Stimulated activated naive CD8-positive, alpha-beta T cell treated with anti-CD3 and anti-CD28 coated beads, Interleukin-15, amount 100 ng/mL, for 72 hours (primary cell): ENCODE measurements around the gene C2orf81.

Experiments
- ATAC-seq: fragments of 150-1000 bp; cut with Tn5 transposase; 2 replicates; pipeline ENCODE4 v1.10.0; 2021; ENCODE audit warnings: mild to moderate bottlenecking, moderate library complexity
- DNase-seq, 2 donors: peaks; one replicate each; pipeline ENCODE4 v3.0.0; 2021 to 2022
- H3K27ac Mint-ChIP-seq, 2 donors: one replicate each; pipeline ENCODE4 v1.8.0; 2022; ENCODE audit warnings: mild to moderate bottlenecking in 2 of 2, mixed read lengths in 2 of 2, moderate library complexity in 2 of 2
- H3K27me3 Mint-ChIP-seq: one replicate; pipeline ENCODE4 v1.8.0; 2022; ENCODE audit warnings: mixed read lengths
- H3K4me1 Mint-ChIP-seq: one replicate; pipeline ENCODE4 v1.8.0; 2022; ENCODE audit warnings: mild to moderate bottlenecking, mixed read lengths
- H3K4me3 Mint-ChIP-seq, 2 donors: one replicate each; pipeline ENCODE4 v1.8.0; 2022; ENCODE audit warnings: mild to moderate bottlenecking in 2 of 2, mixed read lengths in 2 of 2, moderate library complexity in 1 of 2
- H3K9me3 Mint-ChIP-seq, 2 donors: one replicate each; pipeline ENCODE4 v1.8.0; 2022; ENCODE audit warnings: mixed read lengths in 2 of 2

C2orf81 gene

GRCh38 chr2:74368499-74368898, 52.9 kb downstream of the C2orf81 start:
- no peak overlapping the region for H3K4me3 Mint-ChIP-seq
- ATAC-seq (no peak), DNase-seq (no peak)
- H3K4me1 Mint-ChIP-seq, result no peaks in the 10 kb centered on the region
- H3K27ac Mint-ChIP-seq, result peak overlapping the region; percentile 18 to 77
- no peaks in the 10 kb centered on the region for H3K27me3 Mint-ChIP-seq
- H3K9me3 Mint-ChIP-seq, result no peaks in the 10 kb centered on the region

GRCh38 chr2:74367789-74368188, 53.6 kb downstream of the C2orf81 start:
- no peaks in the 10 kb centered on the region for H3K9me3 Mint-ChIP-seq

DNA sequence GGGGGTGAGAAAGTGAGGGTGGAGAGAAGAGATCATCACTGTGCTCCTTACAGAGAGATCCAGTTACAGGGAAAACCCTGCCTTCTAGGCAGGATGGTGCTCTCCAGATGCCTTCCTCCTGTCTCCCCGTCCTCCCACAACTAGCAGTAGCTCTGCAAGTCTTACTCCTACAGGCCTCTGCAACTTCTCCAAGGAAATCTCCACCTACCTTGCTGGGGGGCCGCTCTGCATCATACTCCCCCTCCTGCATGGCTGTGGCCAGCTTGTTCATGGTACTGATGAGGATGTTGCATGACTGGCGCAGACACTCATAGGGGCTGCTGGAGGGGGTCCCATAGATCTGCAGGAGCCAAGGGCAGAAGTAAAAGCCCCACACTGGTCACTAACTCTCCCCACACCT, 55.4 kb downstream of the C2orf81 start:
- DNase-seq (no peak), ATAC-seq (no peak)
- no peak overlapping the region for H3K27ac Mint-ChIP-seq
- H3K4me3 Mint-ChIP-seq, result no peak overlapping the region
- no peaks in the 10 kb centered on the region for H3K27me3 Mint-ChIP-seq
- H3K4me1 Mint-ChIP-seq, result no peaks in the 10 kb centered on the region
- no peaks in the 10 kb centered on the region for H3K9me3 Mint-ChIP-seq

More at GRCh38 chr2:74367789-74368188, 53.6 kb downstream of the C2orf81 start:
- H3K27me3 Mint-ChIP-seq, result no peaks in the 10 kb centered on the region
- no peak overlapping the region for H3K4me3 Mint-ChIP-seq
- ATAC-seq (no peak), DNase-seq (no peak)
- H3K4me1 Mint-ChIP-seq, result no peaks in the 10 kb centered on the region
- H3K27ac Mint-ChIP-seq, result no peak overlapping the region

DNA sequence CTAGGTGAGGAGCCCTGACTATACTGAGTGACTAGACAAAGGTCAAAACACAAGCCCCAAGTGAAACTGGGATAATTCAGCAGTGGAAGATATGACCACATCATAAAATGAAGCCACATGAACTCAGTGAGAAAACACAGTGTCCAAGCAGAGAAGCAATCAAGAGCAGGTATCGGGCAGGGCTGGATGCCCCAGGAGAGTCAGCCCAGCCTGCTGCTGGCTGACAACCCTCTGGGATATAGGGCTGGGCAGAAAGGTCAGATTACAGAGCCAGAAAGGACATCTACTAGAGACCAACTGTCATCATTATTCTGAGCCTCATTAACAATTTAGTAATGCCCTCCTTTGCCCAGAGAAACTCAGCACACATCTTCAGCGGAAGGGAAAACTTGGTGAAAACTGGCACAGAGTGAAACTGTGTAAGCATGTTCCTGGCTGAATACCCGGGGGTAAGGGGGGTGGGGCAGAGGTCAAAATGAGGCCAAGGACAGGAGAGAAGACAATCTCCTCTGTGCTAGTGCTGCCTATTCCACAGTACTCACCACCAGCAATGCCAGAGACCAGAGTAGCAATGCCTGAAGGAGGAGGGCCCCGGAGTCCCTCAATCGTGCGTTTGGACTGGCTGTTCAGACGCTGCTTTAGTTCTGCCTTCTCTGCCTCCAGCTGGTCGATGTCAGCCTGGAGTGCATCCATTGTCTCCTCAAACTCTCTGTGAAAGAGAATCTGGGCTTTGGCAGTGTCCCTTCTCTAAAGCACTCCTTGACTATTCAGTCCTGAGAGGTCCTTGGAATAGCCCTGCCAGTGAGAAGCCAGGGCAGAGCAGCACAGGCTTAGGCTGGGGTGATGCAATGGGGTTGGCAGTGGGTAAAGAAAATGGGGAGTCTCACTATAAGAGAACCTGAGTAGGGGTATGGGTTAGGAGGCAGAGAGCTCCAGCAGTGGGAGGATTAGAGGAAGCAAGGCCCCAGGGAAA, 56.6 kb downstream of the C2orf81 start:
- ATAC-seq, result no peak
- no peaks in the 10 kb centered on the region for H3K4me1 Mint-ChIP-seq
- no peak overlapping the region for H3K4me3 Mint-ChIP-seq
- no peaks in the 10 kb centered on the region for H3K27me3 Mint-ChIP-seq
- DNase-seq, result no peak
- H3K9me3 Mint-ChIP-seq, result no peaks in the 10 kb centered on the region
- peak overlapping the region in 1 of 2 donors; percentile 77 for H3K27ac Mint-ChIP-seq
